Neural cell (in vitro differentiated cells): ENCODE data around the gene LNX1.

ENCODE experiments used
- EP300 ChIP-seq: fragments of 450-650 bp; conservative IDR thresholded peaks from 2 replicates; pipeline ENCODE4 v1.6.1; 2014; ENCODE audit warnings: antibody characterized with exemption, mild to moderate bottlenecking, moderate library complexity; ENCODE audit not compliant: poor library complexity, severe bottlenecking
- EZH2 ChIP-seq: fragments of 200-600, 300-800 bp; shearing (Covaris generic), sonication (generic); IDR thresholded peaks from 2 replicates; pipeline ENCODE4 v1.6.1; 2014; ENCODE audit warnings: antibody characterized with exemption, low read length, borderline replicate concordance, mild to moderate bottlenecking; ENCODE audit not compliant: insufficient read depth, poor library complexity, severe bottlenecking
- MXI1 ChIP-seq: fragments of 450-650 bp; conservative IDR thresholded peaks from 2 replicates; pipeline ENCODE4 v1.6.1; 2014; ENCODE audit warnings: antibody characterized with exemption, mild to moderate bottlenecking; ENCODE audit not compliant: poor library complexity, severe bottlenecking
- RAD21 ChIP-seq: fragments of 450-650 bp; conservative IDR thresholded peaks from 2 replicates; pipeline ENCODE4 v1.6.1; 2014; ENCODE audit warnings: antibody characterized with exemption, mild to moderate bottlenecking, moderate library complexity
- TAF1 ChIP-seq: IDR thresholded peaks from 2 replicates; pipeline ENCODE4 v1.6.1; 2012; ENCODE audit warnings: low read depth
- TF ChIP-seq, protein P1 (sequence below): fragments of 450-650 bp; IDR thresholded peaks from 2 replicates; pipeline ENCODE4 v1.5.1; 2014; ENCODE audit warnings: antibody characterized with exemption, mild to moderate bottlenecking, moderate library complexity; ENCODE audit not compliant: poor library complexity, severe bottlenecking
- TF ChIP-seq, protein P2 (sequence below): IDR thresholded peaks from 2 replicates; pipeline ENCODE4 v1.6.1; 2012; ENCODE audit warnings: borderline replicate concordance

DNA sequence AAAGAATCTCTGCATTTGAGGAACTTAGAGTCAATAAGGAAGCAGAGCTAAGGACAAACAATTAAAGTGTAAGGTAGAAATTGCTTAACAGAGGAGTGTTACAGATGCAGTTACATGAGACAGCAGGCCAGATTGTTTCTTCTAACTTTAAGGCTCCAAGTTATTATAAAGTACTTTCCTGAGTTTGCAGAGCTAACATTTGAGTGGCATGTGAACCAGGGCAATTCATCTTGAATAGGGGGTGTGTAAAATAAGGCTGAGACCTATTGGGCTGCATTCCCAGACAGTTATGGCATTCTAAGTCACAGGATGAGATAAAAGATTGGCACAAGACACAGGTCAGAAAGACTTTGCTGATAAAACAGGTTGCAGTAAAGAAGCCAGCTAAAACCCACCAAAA, 7.6 kb upstream of the LNX1 start:
- TF ChIP-seq MXI1 (no peak), TAF1 (no peak), EZH2 (no peak), RAD21 (no peak), EP300 (no peak)
- TF ChIP-seq, protein P1, sequence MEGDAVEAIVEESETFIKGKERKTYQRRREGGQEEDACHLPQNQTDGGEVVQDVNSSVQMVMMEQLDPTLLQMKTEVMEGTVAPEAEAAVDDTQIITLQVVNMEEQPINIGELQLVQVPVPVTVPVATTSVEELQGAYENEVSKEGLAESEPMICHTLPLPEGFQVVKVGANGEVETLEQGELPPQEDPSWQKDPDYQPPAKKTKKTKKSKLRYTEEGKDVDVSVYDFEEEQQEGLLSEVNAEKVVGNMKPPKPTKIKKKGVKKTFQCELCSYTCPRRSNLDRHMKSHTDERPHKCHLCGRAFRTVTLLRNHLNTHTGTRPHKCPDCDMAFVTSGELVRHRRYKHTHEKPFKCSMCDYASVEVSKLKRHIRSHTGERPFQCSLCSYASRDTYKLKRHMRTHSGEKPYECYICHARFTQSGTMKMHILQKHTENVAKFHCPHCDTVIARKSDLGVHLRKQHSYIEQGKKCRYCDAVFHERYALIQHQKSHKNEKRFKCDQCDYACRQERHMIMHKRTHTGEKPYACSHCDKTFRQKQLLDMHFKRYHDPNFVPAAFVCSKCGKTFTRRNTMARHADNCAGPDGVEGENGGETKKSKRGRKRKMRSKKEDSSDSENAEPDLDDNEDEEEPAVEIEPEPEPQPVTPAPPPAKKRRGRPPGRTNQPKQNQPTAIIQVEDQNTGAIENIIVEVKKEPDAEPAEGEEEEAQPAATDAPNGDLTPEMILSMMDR = no peak
- TF ChIP-seq, protein P2, sequence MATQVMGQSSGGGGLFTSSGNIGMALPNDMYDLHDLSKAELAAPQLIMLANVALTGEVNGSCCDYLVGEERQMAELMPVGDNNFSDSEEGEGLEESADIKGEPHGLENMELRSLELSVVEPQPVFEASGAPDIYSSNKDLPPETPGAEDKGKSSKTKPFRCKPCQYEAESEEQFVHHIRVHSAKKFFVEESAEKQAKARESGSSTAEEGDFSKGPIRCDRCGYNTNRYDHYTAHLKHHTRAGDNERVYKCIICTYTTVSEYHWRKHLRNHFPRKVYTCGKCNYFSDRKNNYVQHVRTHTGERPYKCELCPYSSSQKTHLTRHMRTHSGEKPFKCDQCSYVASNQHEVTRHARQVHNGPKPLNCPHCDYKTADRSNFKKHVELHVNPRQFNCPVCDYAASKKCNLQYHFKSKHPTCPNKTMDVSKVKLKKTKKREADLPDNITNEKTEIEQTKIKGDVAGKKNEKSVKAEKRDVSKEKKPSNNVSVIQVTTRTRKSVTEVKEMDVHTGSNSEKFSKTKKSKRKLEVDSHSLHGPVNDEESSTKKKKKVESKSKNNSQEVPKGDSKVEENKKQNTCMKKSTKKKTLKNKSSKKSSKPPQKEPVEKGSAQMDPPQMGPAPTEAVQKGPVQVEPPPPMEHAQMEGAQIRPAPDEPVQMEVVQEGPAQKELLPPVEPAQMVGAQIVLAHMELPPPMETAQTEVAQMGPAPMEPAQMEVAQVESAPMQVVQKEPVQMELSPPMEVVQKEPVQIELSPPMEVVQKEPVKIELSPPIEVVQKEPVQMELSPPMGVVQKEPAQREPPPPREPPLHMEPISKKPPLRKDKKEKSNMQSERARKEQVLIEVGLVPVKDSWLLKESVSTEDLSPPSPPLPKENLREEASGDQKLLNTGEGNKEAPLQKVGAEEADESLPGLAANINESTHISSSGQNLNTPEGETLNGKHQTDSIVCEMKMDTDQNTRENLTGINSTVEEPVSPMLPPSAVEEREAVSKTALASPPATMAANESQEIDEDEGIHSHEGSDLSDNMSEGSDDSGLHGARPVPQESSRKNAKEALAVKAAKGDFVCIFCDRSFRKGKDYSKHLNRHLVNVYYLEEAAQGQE = no peak
